Parathyroid adenoma (tissue), 2 donors: Measurements from ENCODE around the gene ZDHHC19.

Experiments used
- H2AFZ ChIP-seq: fragments of 300-600 bp; sonication (generic); one replicate; pipeline ENCODE4 v1.7.0; 2017; ENCODE audit warnings: antibody characterized with exemption, mild to moderate bottlenecking
- H3K27ac ChIP-seq: fragments of 300-600 bp; sonication (generic); one replicate; pipeline ENCODE4 v1.7.0; 2017
- H3K27me3 ChIP-seq: fragments of 300-600 bp; sonication (generic); one replicate; pipeline ENCODE4 v1.7.0; 2017; ENCODE audit warnings: low read length; ENCODE audit not compliant: control insufficient read depth, insufficient read depth
- H3K36me3 ChIP-seq: fragments of 300-600 bp; sonication (generic); one replicate; pipeline ENCODE4 v1.7.0; 2017; ENCODE audit warnings: low read length; ENCODE audit not compliant: control insufficient read depth, insufficient read depth
- H3K4me1 ChIP-seq: fragments of 300-600 bp; sonication (generic); one replicate; pipeline ENCODE4 v1.7.0; 2017; ENCODE audit warnings: control low read depth
- H3K4me2 ChIP-seq: fragments of 300-600 bp; sonication (generic); one replicate; pipeline ENCODE4 v1.7.0; 2017; ENCODE audit warnings: low read length
- H3K4me3 ChIP-seq: fragments of 300-600 bp; sonication (generic); one replicate; pipeline ENCODE4 v1.7.0; 2017; ENCODE audit warnings: low read depth, low read length
- H3K79me2 ChIP-seq: fragments of 300-600 bp; sonication (generic); one replicate; pipeline ENCODE4 v1.7.0; 2017; ENCODE audit warnings: control low read depth
- H3K9ac ChIP-seq: fragments of 300-600 bp; sonication (generic); one replicate; pipeline ENCODE4 v1.7.0; 2017; ENCODE audit warnings: mild to moderate bottlenecking
- H3K9me3 ChIP-seq: fragments of 300-600 bp; sonication (generic); one replicate; pipeline ENCODE4 v1.7.0; 2017; ENCODE audit warnings: low read length; ENCODE audit not compliant: control insufficient read depth
- TF ChIP-seq, protein P1 (sequence below): fragments of 300-600 bp; sonication (generic); IDR thresholded peaks from one replicate; pipeline ENCODE4 v1.7.0; 2017; ENCODE audit warnings: antibody characterized with exemption, mild to moderate bottlenecking
- donor health status: primary hyperparathyroidism.

Gene ZDHHC19

DNA sequence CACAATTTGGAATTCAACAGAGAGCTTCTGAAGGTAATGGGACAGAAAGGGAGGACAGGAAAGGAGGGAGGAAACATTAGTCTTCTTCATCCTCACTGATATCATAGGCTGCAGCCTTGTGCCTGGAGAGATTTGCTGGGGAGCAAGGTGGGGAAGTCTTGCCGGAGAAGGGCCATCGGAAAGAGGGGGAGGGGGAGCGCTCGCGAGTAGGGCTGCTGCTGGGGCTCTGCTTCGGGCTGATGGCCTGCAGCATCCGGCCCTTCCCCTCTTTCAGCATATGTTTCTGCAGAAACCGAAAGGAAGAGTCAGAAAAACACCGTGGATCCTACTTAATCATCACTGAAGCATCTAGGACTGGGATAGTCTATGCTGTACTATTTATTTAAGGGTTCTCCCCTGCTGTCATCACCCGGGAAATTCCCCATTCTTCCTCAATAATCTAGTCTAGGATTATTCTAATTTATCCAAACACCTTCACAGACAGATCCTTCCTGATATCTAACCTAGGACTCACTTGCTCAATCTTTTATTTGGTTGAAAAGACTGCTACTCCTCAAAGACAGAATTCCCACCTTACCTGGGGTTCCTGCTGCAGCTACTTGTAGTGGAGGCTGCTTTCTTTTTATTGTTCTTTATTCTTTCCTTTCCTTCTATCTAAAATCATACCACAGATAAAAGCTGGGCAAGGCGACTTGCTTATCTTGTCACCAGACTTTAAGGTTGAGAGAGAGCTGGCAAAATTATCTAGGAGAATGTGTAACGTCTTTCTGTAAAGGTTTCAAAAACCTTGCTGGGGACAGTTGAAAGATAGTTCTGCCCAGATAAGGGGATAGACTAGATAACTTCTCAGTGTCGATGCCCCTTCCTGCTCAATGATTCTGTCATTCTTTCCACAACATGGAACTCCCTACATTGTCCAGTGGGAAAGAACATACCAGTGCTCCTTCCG lies 27.7 kb upstream of the ZDHHC19 start:
- no peak overlapping the region for H3K4me3 ChIP-seq
- no peak overlapping the region for H3K9ac ChIP-seq
- H3K4me2 ChIP-seq: no peak overlapping the region
- no peaks in the 10 kb centered on the region for H3K4me1 ChIP-seq
- no peak overlapping the region for H2AFZ ChIP-seq
- no peak overlapping the region for H3K27ac ChIP-seq
- no peaks in the 10 kb centered on the region for H3K79me2 ChIP-seq
- TF ChIP-seq, protein P1, sequence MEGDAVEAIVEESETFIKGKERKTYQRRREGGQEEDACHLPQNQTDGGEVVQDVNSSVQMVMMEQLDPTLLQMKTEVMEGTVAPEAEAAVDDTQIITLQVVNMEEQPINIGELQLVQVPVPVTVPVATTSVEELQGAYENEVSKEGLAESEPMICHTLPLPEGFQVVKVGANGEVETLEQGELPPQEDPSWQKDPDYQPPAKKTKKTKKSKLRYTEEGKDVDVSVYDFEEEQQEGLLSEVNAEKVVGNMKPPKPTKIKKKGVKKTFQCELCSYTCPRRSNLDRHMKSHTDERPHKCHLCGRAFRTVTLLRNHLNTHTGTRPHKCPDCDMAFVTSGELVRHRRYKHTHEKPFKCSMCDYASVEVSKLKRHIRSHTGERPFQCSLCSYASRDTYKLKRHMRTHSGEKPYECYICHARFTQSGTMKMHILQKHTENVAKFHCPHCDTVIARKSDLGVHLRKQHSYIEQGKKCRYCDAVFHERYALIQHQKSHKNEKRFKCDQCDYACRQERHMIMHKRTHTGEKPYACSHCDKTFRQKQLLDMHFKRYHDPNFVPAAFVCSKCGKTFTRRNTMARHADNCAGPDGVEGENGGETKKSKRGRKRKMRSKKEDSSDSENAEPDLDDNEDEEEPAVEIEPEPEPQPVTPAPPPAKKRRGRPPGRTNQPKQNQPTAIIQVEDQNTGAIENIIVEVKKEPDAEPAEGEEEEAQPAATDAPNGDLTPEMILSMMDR: no peak
- H3K36me3 ChIP-seq: no peaks in the 10 kb centered on the region
- H3K27me3 ChIP-seq: no peaks in the 10 kb centered on the region
- no peaks in the 10 kb centered on the region for H3K9me3 ChIP-seq

DNA sequence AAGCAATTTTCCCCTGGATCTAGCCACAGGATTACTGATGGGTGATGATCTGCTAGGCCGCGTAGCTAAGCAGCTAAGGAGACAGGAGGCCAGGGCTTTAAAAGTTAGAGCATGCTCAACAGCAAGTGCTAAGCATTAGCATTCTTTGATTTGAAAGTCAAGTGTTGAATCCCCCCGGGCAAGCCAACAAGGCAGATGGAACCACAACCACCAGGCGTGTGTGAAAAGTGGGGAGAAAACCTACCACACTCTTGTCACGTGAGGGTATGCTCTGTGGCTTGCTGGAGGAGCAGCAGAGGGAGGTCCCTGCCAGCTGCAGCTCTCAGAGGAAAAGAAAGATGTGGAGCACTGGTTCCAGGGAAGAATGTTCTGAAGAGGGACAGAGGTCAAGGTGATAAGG lies 26.0 kb upstream of the ZDHHC19 start:
- no peaks in the 10 kb centered on the region for H3K79me2 ChIP-seq
- no peak overlapping the region for H3K9ac ChIP-seq
- no peak overlapping the region for H3K4me2 ChIP-seq
- H3K36me3 ChIP-seq: no peaks in the 10 kb centered on the region
- H3K9me3 ChIP-seq: no peaks in the 10 kb centered on the region
- no peaks in the 10 kb centered on the region for H3K4me1 ChIP-seq
- H3K27me3 ChIP-seq: no peaks in the 10 kb centered on the region
- no peak overlapping the region for H2AFZ ChIP-seq
- no peak overlapping the region for H3K4me3 ChIP-seq
- TF ChIP-seq, protein P1: no peak
- no peak overlapping the region for H3K27ac ChIP-seq

DNA sequence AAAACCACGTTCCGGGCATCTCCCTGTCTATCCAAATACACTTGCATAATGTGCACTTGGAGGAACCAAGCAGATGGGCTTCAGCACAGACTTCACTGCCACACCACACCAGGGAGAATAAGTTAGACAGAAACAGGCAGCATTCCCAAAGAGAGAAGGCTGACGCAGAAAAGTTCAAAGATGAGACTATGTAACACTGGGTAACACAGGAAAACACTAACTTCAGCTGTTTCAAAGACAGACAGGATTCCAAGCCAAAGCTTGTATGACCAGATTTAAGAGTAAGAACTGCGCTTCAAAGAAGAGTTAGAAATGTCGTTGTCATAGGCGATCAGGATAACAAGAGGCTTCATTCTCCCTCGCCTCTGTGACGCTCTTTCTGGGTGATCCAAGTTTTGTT lies 25.0 kb upstream of the ZDHHC19 start:
- Histone ChIP-seq H3K36me3 (no peaks in the 10 kb centered on the region), H3K4me1 (no peaks in the 10 kb centered on the region), H3K27ac (no peak overlapping the region), H3K9me3 (no peaks in the 10 kb centered on the region), H3K4me2 (no peak overlapping the region), H2AFZ (no peak overlapping the region), H3K27me3 (no peaks in the 10 kb centered on the region), H3K9ac (no peak overlapping the region), H3K79me2 (no peaks in the 10 kb centered on the region), H3K4me3 (no peak overlapping the region)
- TF ChIP-seq, protein P1: no peak

DNA sequence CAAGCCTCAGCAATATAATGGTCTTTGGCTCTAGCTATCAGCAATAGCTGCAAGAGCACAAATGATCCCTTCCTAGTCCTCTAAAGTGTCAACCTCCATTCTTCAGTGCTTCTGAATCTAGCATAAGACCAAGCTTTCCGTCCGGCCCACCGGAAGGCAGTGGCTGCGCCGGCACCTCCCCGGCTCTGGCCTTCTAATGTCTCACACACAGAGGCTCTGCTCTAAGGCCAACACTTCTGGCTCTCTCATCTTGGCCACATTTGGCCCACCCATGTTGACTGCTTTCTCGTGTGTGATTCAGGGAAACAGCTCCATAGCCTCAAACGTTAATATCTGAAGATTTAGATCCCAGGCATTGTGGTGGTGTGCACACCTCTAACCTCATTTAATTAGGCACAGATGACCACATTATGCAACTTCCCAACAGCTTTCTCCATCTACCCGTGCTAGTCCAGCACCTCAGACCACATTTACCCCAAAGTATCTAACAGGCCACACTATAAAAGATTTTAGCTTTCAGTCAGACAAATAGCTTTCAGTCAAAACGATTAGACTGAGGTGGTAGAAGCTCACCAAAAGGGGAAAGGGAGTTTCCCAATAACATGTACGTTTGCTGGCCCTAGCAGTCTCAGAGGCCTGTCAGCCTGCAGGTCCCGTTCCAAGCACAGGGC lies 24.4 kb upstream of the ZDHHC19 start:
- Histone ChIP-seq H3K27ac (no peak overlapping the region), H3K9ac (no peak overlapping the region), H3K4me2 (no peak overlapping the region), H3K4me1 (no peaks in the 10 kb centered on the region), H3K9me3 (no peaks in the 10 kb centered on the region), H3K36me3 (no peaks in the 10 kb centered on the region), H3K4me3 (no peak overlapping the region), H3K27me3 (no peaks in the 10 kb centered on the region), H2AFZ (no peak overlapping the region), H3K79me2 (no peaks in the 10 kb centered on the region)
- TF ChIP-seq, protein P1: no peak
